GM19099 (cell line): Measurements from ENCODE around the gene LEMD2.

Experiments used
- POLR2A ChIP-seq: IDR thresholded peaks from 3 replicates; pipeline ENCODE4 v1.6.1; 2011; ENCODE audit warnings: low read depth; ENCODE audit not compliant: insufficient read length; ENCODE audit errors: extremely low read depth

The LEMD2 gene

DNA sequence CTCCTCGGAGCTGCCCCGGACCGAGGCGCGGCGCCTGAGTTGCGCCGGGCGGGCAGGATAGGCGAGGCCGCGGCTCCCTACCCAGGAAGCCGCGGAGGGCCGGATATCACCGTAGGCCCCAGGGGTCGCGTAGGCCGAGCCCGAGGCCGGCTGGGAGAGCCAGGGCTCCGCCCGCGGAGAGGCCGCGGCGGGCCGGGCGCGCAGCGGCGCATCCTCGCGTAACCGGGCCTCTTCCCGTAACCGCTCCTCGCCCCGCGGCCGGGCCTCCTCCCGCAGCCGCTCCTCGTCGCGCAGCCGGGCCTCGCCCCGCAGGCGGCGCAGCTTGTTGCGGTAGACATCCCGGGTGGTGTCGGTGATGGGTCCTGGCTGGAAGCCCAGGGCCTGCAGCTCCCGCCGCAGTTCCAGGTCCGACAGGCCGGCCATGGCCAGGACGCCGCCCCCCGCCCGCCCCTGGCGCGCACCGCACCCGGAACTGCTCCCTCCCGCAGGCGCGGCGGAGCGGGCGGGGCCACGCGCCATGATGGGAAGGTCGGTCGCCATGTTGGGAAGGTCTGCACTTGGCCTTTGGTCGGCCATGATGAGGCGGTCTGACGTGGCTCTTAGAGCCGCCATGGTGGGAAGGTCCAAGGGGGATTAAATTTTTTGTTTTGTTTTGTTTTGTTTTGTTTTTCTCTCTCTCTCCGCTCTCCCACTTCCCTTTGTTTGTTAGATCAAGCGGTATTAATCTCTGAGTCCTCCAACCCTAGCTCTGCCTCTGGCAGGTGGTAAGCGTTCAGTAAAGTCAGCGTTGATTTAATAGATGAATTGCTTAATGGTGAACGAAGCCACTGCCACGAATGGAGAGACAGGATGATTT lies at the start of gene LEMD2:
LEMD2 (minus strand) TSS at position 437 of the 856 bp plus-strand sequence; CDS start at position 423, 14 bp downstream.
- peak; percentile 77 for TF ChIP-seq POLR2A

DNA sequence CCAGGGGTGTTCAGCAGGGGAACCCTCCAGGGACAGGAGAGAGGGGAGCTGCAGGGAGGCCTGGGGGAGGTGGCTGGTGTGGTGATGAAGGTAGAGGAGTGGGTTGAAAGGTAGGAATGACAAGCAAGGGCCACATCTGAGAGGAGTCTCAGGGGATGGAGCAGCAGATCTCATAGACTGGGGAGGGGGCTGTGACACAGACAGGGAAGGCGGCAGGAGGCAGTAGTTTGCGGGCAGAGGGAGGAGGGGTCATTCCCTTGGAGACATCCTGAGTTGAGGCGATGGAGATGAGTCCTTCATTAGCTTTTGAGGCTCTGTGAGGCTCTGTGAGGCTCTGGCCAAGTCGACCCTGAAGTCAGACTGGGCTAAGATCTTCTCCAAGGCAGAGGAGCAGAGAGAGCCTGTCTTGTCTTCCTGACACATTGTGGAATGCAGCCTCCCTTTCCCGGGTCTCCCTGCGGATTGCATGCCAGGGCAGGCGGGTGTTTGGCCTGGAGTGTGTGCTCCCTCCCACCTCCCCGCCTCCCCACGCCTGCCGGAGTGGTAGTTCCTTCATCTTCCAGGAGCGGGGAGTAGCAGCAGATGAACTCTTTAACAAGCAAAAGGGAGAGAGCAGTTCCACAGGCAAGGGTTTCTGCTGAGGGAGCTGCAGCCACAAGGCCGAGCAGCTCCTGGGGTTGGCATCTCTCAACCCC lies 49.2 kb upstream of the LEMD2 start:
- no peak for TF ChIP-seq POLR2A

DNA sequence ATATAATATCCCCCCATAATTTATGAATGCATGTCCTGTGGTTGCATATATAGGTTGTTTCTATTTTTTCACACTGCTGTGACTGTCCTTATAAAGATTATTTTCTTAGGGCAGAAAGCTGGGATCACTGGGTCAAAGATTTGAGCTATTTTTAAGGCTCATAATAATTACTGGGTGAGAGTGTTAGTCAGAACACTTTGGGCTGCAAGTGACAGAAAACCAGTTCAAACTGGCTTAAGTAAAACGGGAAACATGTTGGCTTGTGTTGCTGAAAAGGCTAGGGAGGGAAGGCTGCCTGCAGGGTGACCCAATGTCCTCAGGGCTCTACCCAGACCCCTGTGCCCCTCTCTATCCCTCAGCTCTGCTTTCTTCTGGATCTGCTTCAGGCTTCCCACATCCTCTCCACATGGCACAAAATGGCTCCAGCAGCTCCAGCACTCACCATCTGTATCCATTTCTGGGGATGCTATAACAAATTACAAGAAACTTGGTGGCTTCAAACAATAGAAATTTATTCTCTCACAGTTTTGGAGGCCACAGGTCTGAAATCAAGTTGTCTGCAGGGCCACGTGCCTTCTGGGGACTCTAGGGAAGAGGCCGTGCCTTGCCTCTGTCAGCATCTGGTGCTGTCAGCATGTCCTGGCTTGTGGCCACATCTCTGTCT lies 48.0 kb upstream of the LEMD2 start:
- no peak for TF ChIP-seq POLR2A

DNA sequence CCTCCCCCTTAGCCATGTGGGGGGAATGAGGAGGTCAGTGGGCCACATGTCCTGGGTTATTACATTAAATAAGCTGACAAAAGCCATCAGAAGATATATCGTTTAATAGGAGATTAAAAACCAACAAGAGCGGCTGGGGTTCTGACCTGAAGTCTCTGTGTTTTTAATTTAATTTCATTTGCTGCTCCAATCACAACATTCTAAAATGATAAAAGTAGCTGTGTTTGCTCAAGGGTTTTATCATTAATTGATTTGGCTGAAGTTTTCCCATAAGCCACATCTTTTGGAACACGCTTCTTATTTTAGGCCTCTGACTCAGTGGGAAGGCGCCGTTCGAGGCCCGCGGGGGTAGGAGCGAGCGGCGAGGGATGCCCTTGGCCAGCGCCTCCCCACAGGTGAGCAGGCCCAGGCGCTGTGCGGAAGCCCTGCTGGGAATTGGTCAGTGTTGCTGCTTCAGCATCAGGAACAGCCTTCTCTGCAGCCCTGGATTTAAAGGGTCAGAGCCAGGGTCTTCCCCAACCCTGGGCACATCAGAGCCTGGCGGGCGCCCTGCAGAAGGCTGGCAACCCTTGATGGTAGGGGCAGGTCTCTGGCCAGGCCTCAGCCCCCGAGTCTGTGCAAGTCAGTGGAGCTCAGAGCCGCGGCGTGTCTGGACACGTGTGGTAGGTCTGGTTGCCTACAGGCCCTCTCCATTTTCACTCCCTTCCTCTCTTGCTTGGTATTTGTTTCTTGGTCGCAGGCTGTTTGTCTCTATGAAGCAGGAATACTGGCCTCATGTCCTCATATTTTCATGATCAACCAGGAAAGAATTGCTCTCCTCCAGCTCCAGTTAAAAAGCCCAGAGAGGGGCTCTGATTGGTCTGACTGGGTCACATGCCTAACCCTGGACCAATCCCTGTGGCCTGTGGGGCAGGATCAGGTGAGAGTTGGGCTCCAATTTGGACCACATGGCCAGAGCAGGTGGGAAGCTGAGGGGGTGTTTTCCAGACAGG lies 45.8 kb upstream of the LEMD2 start:
- no peak for TF ChIP-seq POLR2A

DNA sequence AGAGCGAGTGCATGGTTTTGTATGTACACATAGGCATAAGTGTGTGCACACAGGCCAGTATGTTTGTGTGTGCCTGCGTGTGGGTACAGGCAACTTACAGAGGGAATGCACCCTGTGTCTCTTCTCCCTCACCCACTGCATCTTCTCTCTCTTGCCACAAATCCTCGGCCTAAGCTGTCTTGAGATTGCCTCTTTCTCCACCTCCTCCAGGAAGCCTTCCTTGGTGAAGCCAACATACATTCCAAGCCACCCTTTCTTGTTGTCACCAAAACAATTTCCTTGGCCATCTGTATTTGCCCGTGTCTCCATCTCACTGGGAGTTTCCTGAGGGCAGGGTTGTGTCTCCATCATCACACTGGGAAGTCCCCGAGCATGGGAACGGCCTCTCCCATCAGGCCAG lies 44.7 kb upstream of the LEMD2 start:
- TF ChIP-seq POLR2A = no peak

GRCh38 chr6:33830635-33831240 lies 41.8 kb upstream of the LEMD2 start:
- no peak for TF ChIP-seq POLR2A

DNA sequence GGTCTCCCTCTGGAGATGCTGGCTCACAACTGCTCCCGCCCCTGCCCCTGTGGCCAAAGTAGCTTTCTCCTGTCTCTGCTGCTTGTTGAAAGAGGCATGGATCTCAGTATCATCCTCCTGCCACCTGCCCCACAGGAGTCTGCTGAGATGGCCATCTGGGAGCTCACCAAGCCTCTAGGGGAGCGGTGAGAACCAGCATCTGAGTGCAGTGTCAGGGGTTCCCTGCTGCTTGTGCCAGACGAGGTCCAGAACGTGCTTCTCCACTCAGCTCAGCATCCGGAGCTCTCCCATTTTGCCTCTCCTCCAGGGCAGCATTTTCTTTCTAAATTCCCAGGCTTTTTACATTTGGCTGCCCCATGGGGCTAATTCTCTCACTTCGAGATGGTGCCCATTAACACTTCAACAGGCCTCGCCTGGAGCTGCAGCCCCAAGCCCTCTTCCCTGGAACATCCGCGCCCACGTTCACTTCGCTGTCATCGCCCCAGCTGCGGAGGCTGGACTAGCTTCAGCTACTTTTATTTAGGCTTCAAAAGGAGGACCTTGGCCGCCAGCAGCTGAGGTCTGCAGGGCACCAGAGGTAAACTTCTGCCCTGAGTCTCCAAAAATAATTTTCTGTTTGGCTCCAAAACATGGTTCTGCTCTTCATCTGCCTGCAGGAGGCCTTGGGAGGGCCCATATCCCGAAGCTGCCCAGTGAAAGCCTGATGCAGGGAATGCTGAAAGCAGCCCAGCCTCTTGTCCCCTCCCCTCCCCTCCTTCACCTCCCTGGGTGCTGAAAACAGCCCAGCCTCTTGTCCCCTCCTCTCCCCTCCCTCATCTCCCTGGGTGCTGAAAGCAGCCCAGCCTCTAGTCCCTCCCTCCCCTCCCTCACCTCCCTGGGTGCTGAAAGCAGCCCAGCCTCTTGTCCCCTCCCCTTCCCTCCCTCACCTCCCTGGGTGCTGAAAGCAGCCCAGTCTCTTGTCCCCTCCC lies 40.1 kb upstream of the LEMD2 start:
- TF ChIP-seq POLR2A = no peak

GRCh38 chr6:33828452-33828763 lies 39.5 kb upstream of the LEMD2 start:
- no peak for TF ChIP-seq POLR2A

DNA sequence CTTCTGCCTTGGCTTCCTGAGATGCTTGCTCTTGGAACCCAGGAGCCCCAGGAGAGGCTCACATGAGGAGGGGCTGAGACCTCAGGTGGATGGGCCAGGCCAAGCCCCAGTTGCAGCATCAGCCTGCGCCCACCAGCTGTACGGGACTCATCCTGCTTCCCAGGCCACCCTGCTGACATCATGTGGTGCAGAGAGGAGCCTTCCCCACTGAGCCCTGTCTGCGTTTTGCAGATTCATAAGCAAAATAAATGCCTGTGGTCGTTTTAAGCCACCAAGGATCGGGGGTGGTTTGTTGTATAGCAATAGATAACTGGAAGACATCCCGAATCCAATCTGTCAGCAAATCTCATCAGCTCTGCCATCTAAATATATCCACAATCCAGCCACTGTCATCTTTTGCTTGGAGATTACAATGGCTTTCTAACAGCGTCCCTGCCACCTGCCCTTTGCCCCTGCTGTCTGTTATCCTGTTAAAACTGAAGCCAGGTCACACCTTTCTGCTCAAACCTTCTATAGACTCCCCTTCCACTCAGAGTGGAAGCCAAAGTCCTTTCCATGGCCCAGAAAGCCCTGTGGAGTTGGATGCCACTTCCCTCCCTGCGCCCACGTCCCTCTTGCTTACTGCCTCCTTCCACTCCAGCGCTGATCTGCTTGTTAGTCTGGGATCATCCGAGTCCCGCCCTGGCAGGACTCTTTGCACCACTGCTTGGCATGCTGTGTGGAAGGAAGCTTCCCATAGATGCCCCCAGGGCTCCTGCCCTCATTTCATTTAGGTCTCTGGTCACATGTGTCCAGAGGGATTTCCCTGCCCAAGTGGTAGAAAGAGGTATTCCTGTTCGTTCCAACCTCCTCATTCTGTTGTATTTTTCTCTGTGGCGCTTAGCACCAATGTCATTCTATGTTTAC lies 38.9 kb upstream of the LEMD2 start:
- TF ChIP-seq POLR2A = no peak

DNA sequence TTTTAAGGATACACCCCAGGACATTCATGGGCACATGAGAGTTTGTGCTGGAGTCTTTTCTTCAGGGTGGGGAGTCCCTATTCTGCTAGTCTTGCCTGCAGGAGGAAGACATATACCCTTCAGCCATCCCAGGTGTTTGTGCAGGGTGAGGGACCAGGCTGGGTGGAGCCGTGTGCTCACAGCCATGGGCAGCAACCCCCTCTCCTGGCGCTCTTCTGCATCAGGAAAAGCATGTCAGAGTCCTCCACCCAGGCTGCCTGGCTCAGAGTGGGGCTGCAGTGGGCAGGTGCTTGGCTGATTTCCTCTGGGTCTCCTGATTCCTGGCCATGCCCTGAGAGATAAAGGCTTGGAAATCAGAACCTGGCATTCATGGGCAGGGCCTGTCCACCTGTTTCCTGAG lies 37.6 kb upstream of the LEMD2 start:
- no peak for TF ChIP-seq POLR2A

DNA sequence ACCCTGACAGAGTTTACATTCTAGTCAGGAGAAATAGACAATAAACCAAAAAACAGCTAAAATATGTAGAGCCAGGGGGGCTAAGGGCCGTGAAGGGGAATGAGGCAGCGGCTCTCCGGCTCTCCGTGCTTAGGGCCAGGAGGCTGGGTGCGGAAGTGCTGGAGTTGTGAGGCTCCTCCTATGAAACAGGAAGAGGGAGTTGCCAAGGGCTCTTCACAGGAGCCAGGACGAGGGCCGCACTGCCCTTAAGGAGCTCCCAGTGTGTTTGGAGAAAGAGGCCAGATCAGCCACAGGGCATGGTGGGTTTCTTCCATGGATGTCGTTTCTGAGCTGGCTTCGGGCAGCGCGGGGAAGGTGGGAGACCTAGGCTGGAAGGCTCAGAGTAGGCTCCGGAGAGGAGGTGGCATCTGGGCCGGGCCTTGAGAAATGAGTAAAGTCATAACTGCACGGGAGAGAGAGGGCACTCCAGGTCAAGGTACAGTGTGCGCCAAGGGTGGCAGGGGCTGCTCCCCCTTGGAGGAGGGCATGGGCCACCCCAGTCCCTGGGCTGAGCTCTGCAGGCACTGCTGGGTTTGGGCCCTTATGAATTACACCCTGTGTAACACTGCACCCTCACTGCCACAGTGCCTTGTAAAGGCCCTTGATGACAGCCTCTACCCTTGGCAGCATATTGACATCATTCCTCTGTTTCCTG lies 35.7 kb upstream of the LEMD2 start:
- TF ChIP-seq POLR2A = no peak

- no peak for TF ChIP-seq POLR2A
Measured at GRCh38 chr6:33823806-33824205, 34.9 kb upstream of the LEMD2 start.
